Astrocyte (in vitro differentiated cells and primary cell): ENCODE data around the gene KRT6C. TPM values are rescaled to one million over a fixed set of nuclear protein-coding genes. Genes with fewer than 3 reads are reported as not detected.

Experiments
- DNase-seq: peaks from one replicate; pipeline ENCODE4 v3.0.0-alpha.2; 2010; ENCODE audit warnings: low read depth
- FAIRE-seq: peaks from 2 replicates; lab custom pipeline; 2011; peaks lifted over from hg19 to GRCh38; lab: Jason Lieb, UNC
- H2AFZ ChIP-seq: 2 replicates; pipeline ENCODE4 v1.6.0; 2012; ENCODE audit warnings: low read depth, low read length, inconsistent platforms
- H3K27ac ChIP-seq: 2 replicates; pipeline ENCODE4 v1.5.1; 2011; ENCODE audit warnings: low read depth, low read length, inconsistent platforms
- H3K27me3 ChIP-seq: 2 replicates; pipeline ENCODE4 v1.6.0; 2011; ENCODE audit warnings: low read length, inconsistent platforms; ENCODE audit not compliant: insufficient read depth
- H3K36me3 ChIP-seq: 2 replicates; pipeline ENCODE4 v1.5.1; 2011; ENCODE audit warnings: low read length, inconsistent platforms; ENCODE audit not compliant: insufficient read depth
- H3K4me1 ChIP-seq: 2 replicates; pipeline ENCODE4 v1.5.1; 2011; ENCODE audit warnings: low read length, inconsistent platforms; ENCODE audit not compliant: insufficient read depth
- H3K4me2 ChIP-seq: 2 replicates; pipeline ENCODE4 v1.6.0; 2012; ENCODE audit warnings: low read length, inconsistent platforms
- H3K4me3 ChIP-seq: 2 replicates; pipeline ENCODE4 v1.5.1; 2011; ENCODE audit warnings: low read depth, mild to moderate bottlenecking, low read length, inconsistent platforms; ENCODE audit not compliant: insufficient read depth
- H3K79me2 ChIP-seq: 2 replicates; pipeline ENCODE4 v1.6.0; 2012; ENCODE audit warnings: mild to moderate bottlenecking, low read length, inconsistent platforms; ENCODE audit not compliant: insufficient read depth
- H3K9ac ChIP-seq: 2 replicates; pipeline ENCODE4 v1.6.0; 2012; ENCODE audit warnings: mild to moderate bottlenecking, low read length, inconsistent platforms
- H3K9me3 ChIP-seq: 2 replicates; pipeline ENCODE4 v1.5.1; 2012; ENCODE audit warnings: low read depth, mild to moderate bottlenecking, low read length, inconsistent platforms; ENCODE audit not compliant: insufficient read depth
- H4K20me1 ChIP-seq: 2 replicates; pipeline ENCODE4 v1.6.0; 2012; ENCODE audit warnings: low read length, inconsistent platforms; ENCODE audit not compliant: insufficient read depth
- H3K27ac Mint-ChIP-seq: one replicate; pipeline ENCODE4 v1.8.0; 2021; ENCODE audit warnings: mild to moderate bottlenecking, mixed read lengths; ENCODE audit not compliant: unreplicated experiment
- H3K27me3 Mint-ChIP-seq: one replicate; pipeline ENCODE4 v1.8.0; 2021; ENCODE audit warnings: low read depth, mixed read lengths; ENCODE audit not compliant: unreplicated experiment
- H3K36me3 Mint-ChIP-seq: one replicate; pipeline ENCODE4 v1.8.0; 2021; ENCODE audit warnings: low read depth, mixed read lengths; ENCODE audit not compliant: unreplicated experiment
- H3K4me1 Mint-ChIP-seq: one replicate; pipeline ENCODE4 v1.8.0; 2021; ENCODE audit warnings: low read depth, mixed read lengths; ENCODE audit not compliant: unreplicated experiment
- H3K4me3 Mint-ChIP-seq: one replicate; pipeline ENCODE4 v1.8.0; 2021; ENCODE audit warnings: mild to moderate bottlenecking, moderate library complexity, mixed read lengths; ENCODE audit not compliant: unreplicated experiment
- H3K9me3 Mint-ChIP-seq: one replicate; pipeline ENCODE4 v1.8.0; 2021; ENCODE audit warnings: mild to moderate bottlenecking, mixed read lengths; ENCODE audit not compliant: unreplicated experiment
- EZH2 ChIP-seq: IDR thresholded peaks from 2 replicates; pipeline ENCODE4 v1.6.1; 2012; ENCODE audit warnings: mild to moderate bottlenecking, low read length, inconsistent platforms; ENCODE audit not compliant: insufficient read depth
- total RNA-seq: library from RNA; stranded (reverse); gene quantifications from 2 replicates; pipeline ENCODE4 v1.2.1, GENCODE V29; 2021
- TF ChIP-seq, protein P1 (sequence below): IDR thresholded peaks from 2 replicates; pipeline ENCODE4 v1.5.1; 2011; ENCODE audit warnings: low read depth, mild to moderate bottlenecking, inconsistent platforms, low read length, moderate library complexity; ENCODE audit not compliant: insufficient read depth

KRT6C gene
- total RNA-seq, 1 donor from 2014 or later: not detected

DNA sequence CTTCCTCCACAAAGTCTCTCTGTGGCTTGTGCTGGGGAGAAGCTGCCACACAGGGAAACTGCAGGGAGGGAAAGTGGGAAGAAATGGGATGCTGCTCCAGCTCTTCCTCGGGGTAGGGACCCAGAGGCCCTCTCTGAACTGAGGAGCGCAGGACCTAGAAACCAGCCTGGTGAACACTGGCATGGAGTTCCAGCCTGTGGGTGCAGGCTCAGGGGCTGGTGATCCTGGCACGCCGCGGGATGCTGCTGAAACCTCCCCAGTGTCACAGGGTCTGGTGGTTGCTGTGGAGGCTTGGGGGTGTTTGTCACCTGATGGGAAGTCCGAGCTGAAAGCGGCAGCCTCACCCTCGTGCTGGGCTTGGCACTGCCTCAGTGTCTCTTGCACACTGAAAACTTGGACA is 34.2 kb downstream of the KRT6C start:
- peaks cover 62% of the 10 kb centered on the region for H3K4me1 Mint-ChIP-seq
- DNase-seq: no peak
- H3K4me3 Mint-ChIP-seq: no peak overlapping the region
- no peaks in the 10 kb centered on the region for H3K36me3 Mint-ChIP-seq
- no peak for FAIRE-seq
- no peaks in the 10 kb centered on the region for H4K20me1 ChIP-seq
- no peaks in the 10 kb centered on the region for H3K9me3 Mint-ChIP-seq
- no peak overlapping the region for H3K9ac ChIP-seq
- H3K4me3 ChIP-seq: no peak overlapping the region
- H3K9me3 ChIP-seq: no peaks in the 10 kb centered on the region
- H3K79me2 ChIP-seq: no peaks in the 10 kb centered on the region
- TF ChIP-seq, protein P1, sequence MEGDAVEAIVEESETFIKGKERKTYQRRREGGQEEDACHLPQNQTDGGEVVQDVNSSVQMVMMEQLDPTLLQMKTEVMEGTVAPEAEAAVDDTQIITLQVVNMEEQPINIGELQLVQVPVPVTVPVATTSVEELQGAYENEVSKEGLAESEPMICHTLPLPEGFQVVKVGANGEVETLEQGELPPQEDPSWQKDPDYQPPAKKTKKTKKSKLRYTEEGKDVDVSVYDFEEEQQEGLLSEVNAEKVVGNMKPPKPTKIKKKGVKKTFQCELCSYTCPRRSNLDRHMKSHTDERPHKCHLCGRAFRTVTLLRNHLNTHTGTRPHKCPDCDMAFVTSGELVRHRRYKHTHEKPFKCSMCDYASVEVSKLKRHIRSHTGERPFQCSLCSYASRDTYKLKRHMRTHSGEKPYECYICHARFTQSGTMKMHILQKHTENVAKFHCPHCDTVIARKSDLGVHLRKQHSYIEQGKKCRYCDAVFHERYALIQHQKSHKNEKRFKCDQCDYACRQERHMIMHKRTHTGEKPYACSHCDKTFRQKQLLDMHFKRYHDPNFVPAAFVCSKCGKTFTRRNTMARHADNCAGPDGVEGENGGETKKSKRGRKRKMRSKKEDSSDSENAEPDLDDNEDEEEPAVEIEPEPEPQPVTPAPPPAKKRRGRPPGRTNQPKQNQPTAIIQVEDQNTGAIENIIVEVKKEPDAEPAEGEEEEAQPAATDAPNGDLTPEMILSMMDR: no peak
- no peak for TF ChIP-seq EZH2
- no peak overlapping the region for H3K27ac Mint-ChIP-seq
- no peak overlapping the region for H3K27ac ChIP-seq
- H3K27me3 ChIP-seq: no peaks in the 10 kb centered on the region
- no peak overlapping the region for H2AFZ ChIP-seq
- H3K4me1 ChIP-seq: peaks cover 50% of the 10 kb centered on the region
- H3K27me3 Mint-ChIP-seq: peaks cover 10% of the 10 kb centered on the region
- H3K36me3 ChIP-seq: no peaks in the 10 kb centered on the region
- no peak overlapping the region for H3K4me2 ChIP-seq

DNA sequence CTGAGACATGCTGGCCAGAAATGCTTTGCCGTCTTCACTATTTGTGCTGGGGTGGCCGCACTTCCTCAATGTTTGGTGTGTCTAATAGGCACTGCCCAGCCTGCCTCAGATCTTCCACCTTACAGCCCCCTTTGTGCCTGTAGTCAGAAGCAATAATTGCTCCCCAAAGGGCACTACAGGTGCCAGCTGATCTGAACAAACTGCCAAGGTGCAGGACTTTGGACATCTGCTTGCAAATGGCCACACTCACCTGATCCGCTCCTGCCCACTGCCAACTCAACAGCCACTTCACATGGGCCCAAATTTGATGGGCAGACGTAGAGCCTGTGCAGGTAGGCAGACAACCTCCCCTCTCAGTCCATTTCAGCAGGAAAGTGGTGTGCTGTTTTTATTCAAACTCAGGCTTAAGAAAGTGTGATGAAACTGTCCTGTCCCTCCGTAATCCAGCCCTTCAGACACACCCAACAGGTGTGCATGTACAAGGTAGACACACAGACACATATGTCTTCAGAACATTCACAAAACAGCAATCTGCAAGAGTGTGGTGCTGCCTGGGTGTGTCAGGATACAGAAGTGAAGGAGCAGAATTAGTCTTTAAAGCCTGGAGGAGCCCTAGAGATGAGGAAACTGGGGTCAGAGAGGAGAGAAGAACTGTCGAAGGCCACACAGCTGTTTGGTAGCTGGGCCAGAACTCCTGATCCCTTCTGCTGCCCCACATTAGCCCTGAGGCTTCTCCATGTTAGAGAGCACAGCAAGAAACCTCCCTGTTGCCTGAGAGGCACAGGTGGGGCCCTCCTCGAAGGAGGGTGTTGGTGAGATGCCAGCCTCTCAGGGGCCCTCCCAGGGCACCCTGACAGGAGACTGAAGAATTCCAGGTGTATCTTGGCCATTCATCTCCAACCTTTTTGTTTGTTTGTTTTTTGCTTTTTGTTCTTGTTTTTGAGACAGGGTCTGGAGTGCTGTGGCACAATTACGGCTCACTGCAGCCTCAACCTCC is 35.0 kb downstream of the KRT6C start:
- peaks cover 62% of the 10 kb centered on the region for H3K4me1 Mint-ChIP-seq
- no peak for FAIRE-seq
- TF ChIP-seq, protein P1: no peak
- TF ChIP-seq EZH2: no peak

DNA sequence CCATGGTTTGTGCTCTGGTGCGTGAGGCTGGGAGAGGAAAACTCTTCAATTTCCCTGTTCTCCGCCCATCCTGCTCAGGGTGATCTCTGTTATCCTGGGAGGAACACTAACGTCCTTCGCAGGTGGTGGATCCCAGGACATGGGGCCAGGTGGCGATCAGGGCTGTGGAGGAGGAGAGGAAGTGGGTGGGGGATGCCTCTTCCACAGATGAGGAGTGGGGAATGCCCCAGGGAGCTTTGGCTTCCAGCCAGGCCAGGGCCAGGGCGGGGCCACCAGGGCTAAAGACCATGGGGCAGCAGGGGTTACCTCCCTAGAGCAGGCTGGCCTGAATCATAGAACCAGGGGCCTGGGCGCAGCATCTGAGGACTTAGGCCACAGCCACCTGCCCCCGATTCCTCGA is 36.1 kb downstream of the KRT6C start:
- Histone ChIP-seq H2AFZ (no peak overlapping the region), H3K9ac (no peak overlapping the region), H3K27me3 (peaks cover 3% of the 10 kb centered on the region), H4K20me1 (no peaks in the 10 kb centered on the region), H3K4me1 (peaks cover 38% of the 10 kb centered on the region), H3K9me3 (no peaks in the 10 kb centered on the region), H3K4me2 (no peak overlapping the region), H3K4me3 (no peak overlapping the region), H3K79me2 (no peaks in the 10 kb centered on the region), H3K36me3 (no peaks in the 10 kb centered on the region), H3K27ac (no peak overlapping the region)
- Mint-ChIP-seq H3K27me3 (peaks cover 17% of the 10 kb centered on the region), H3K27ac (no peak overlapping the region), H3K4me1 (peaks cover 51% of the 10 kb centered on the region), H3K4me3 (no peak overlapping the region), H3K9me3 (no peaks in the 10 kb centered on the region), H3K36me3 (no peaks in the 10 kb centered on the region)
- DNase-seq: no peak
- FAIRE-seq: no peak
- TF ChIP-seq, protein P1: no peak
- TF ChIP-seq EZH2: no peak

More for the DNA sequence above, 35.0 kb downstream of the KRT6C start:
- no peak overlapping the region for H3K27ac ChIP-seq
- Mint-ChIP-seq H3K27ac (no peak overlapping the region), H3K27me3 (peaks cover 10% of the 10 kb centered on the region), H3K36me3 (no peaks in the 10 kb centered on the region), H3K9me3 (no peaks in the 10 kb centered on the region), H3K4me3 (no peak overlapping the region)
- H2AFZ ChIP-seq: no peak overlapping the region
- peaks cover 49% of the 10 kb centered on the region for H3K4me1 ChIP-seq
- no peaks in the 10 kb centered on the region for H3K9me3 ChIP-seq
- no peaks in the 10 kb centered on the region for H4K20me1 ChIP-seq
- no peaks in the 10 kb centered on the region for H3K36me3 ChIP-seq
- no peaks in the 10 kb centered on the region for H3K79me2 ChIP-seq
- H3K9ac ChIP-seq: no peak overlapping the region
- no peaks in the 10 kb centered on the region for H3K27me3 ChIP-seq
- no peak overlapping the region for H3K4me2 ChIP-seq
- no peak for DNase-seq
- H3K4me3 ChIP-seq: no peak overlapping the region
